Smooth muscle cell (in vitro differentiated cells): Measurements from ENCODE around the gene DEPDC1. TPM values are rescaled to one million over a fixed set of nuclear protein-coding genes. Genes with fewer than 3 reads are reported as not detected.

Experiments
- DNase-seq: peaks from one replicate; lab custom pipeline; 2025; ENCODE audit not compliant: unreplicated experiment; lab: John Stamatoyannopoulos, UW
- H2AFZ ChIP-seq: fragments of 200-600 bp; sonication (generic); 2 replicates; pipeline ENCODE4 v1.6.0; 2016; ENCODE audit warnings: antibody characterized with exemption, low read depth, mild to moderate bottlenecking
- H3F3A ChIP-seq: fragments of 200-600 bp; sonication (generic); 2 replicates; pipeline ENCODE4 v1.6.0; 2017; ENCODE audit warnings: antibody characterized with exemption, low read depth
- H3K27ac ChIP-seq: fragments of 200-600 bp; sonication (generic); 2 replicates; pipeline ENCODE4 v1.5.1; 2016; ENCODE audit warnings: low read depth, mild to moderate bottlenecking
- H3K27me3 ChIP-seq: fragments of 200-600 bp; sonication (generic); 2 replicates; pipeline ENCODE4 v1.6.1; 2016; ENCODE audit warnings: low read depth, mild to moderate bottlenecking
- H3K36me3 ChIP-seq: fragments of 200-600 bp; sonication (generic); 2 replicates; pipeline ENCODE4 v1.5.1; 2016; ENCODE audit warnings: low read depth
- H3K4me1 ChIP-seq: fragments of 200-600 bp; sonication (generic); 2 replicates; pipeline ENCODE4 v1.5.1; 2016; ENCODE audit warnings: low read depth
- H3K4me2 ChIP-seq: fragments of 200-600 bp; sonication (generic); 2 replicates; pipeline ENCODE4 v1.6.0; 2016; ENCODE audit warnings: mild to moderate bottlenecking
- H3K4me3 ChIP-seq: fragments of 200-600 bp; sonication (generic); 2 replicates; pipeline ENCODE4 v1.5.1; 2016; ENCODE audit warnings: mild to moderate bottlenecking
- H3K79me2 ChIP-seq: fragments of 200-600 bp; sonication (generic); 2 replicates; pipeline ENCODE4 v1.6.0; 2016; ENCODE audit warnings: low read depth, mild to moderate bottlenecking
- H3K9ac ChIP-seq: fragments of 200-600 bp; sonication (generic); 2 replicates; pipeline ENCODE4 v1.6.0; 2016; ENCODE audit warnings: low read depth
- H3K9me3 ChIP-seq: fragments of 200-600 bp; sonication (generic); replicated peaks from 2 replicates; pipeline ENCODE4 v1.5.1; 2016; ENCODE audit warnings: low read depth
- H4K20me1 ChIP-seq: fragments of 200-600 bp; sonication (generic); 2 replicates; pipeline ENCODE4 v1.6.0; 2016; ENCODE audit warnings: low read depth
- WGBS: methylation state at CpG from one replicate; pipeline ENCODE4 v1.1.7; 2016; ENCODE audit warnings: low lambda C conversion rate; 5-methylcytosine and 5-hydroxymethylcytosine counted together
- polyA plus RNA-seq: library from polyadenylated mRNA; unstranded; fragments of >200 nt; fragmentation: Nextera tagmentation; extraction: Ambion mirVana; gene quantifications from 2 replicates; pipeline ENCODE4 v1.2.1, GENCODE V29; 2016
- total RNA-seq: library from RNA; depleted of rRNA; stranded (reverse); fragments of >200 nt; gene quantifications from 2 replicates; pipeline ENCODE4 v1.2.3, GENCODE V29; 2014
- TF ChIP-seq, protein P1 (sequence below): fragments of 200-600 bp; sonication (generic); IDR thresholded peaks from 2 replicates; pipeline ENCODE4 v1.5.1; 2017; ENCODE audit warnings: borderline replicate concordance, mild to moderate bottlenecking, antibody characterized with exemption; ENCODE audit not compliant: insufficient read depth, poor library complexity, severe bottlenecking

Gene DEPDC1
- total and polyA plus RNA-seq, 2 experiments from 2014 or later, result 6.3 to 11.1 TPM

DNA sequence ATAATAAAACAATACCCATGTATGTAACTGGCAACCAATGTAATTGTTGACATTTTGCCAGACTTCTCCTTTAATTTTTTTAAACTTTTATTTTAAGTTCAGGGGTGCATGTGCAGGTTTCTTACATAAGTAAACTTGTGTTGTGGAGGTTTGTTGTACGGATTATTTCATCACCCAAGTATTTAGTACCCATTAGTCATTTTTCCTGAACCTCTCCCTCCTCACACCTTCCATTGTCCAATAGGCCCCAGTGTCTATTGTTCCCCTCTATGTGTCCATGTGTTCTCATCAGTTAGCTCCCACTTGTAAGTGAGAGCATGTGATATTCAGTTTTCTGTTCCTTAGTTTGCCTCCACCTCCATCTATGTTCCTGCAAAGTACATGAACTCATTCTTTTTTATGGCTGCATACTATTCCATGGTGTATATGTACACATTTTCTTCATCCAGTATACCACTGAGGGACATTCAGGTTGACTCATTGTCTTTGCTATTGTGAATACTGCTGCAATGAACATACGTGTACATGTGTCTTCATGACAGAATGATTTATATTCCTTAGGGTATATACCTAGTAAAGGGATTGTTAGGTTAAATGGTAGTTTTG is 6.7 kb downstream of the DEPDC1 start:
- H2AFZ ChIP-seq, result no peak overlapping the region
- H3K36me3 ChIP-seq, result no peaks in the 10 kb centered on the region
- no peaks in the 10 kb centered on the region for H4K20me1 ChIP-seq
- H3K79me2 ChIP-seq, result peaks cover 4% of the 10 kb centered on the region
- no peaks in the 10 kb centered on the region for H3K27me3 ChIP-seq
- H3K27ac ChIP-seq, result no peak overlapping the region
- 100% methylated on average over 2 of the region's 2 CpGs for WGBS
- no peaks in the 10 kb centered on the region for H3F3A ChIP-seq
- H3K4me1 ChIP-seq, result peaks cover 4% of the 10 kb centered on the region
- no peaks in the 10 kb centered on the region for H3K9me3 ChIP-seq
- TF ChIP-seq, protein P1, sequence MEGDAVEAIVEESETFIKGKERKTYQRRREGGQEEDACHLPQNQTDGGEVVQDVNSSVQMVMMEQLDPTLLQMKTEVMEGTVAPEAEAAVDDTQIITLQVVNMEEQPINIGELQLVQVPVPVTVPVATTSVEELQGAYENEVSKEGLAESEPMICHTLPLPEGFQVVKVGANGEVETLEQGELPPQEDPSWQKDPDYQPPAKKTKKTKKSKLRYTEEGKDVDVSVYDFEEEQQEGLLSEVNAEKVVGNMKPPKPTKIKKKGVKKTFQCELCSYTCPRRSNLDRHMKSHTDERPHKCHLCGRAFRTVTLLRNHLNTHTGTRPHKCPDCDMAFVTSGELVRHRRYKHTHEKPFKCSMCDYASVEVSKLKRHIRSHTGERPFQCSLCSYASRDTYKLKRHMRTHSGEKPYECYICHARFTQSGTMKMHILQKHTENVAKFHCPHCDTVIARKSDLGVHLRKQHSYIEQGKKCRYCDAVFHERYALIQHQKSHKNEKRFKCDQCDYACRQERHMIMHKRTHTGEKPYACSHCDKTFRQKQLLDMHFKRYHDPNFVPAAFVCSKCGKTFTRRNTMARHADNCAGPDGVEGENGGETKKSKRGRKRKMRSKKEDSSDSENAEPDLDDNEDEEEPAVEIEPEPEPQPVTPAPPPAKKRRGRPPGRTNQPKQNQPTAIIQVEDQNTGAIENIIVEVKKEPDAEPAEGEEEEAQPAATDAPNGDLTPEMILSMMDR, result no peak
- DNase-seq, result no peak
- no peak overlapping the region for H3K4me2 ChIP-seq
- H3K4me3 ChIP-seq, result no peak overlapping the region
- H3K9ac ChIP-seq, result no peak overlapping the region

DNA sequence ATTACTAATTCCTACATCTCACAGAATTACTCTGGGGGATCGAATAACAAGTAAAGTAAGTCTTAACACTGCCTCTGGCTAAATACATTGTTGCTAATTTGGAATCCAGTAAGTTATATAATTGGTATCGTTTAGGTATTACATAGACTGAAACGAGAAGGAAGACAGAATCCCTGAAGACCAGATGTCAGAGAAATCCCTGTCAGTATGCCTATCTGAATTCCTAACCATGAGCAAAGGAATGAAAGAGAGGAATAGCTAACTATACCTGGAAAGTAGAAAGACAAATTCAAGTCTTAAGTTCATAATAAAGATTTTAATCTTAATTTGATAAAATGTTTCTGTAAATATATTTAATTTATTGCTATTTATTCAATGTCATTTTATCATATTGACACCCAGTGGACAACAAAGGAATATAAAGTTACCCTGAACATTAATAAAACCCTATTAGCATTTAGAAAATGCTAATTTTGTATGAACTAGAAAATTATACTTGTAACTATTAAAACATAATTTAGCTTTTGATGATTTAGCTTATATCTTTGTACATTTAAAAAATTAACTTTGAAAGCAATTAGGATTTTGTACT is 11.4 kb downstream of the DEPDC1 start:
- Histone ChIP-seq H3K27ac (no peak overlapping the region), H3K9me3 (no peaks in the 10 kb centered on the region), H3K79me2 (no peaks in the 10 kb centered on the region), H3K4me3 (no peak overlapping the region), H3K9ac (no peak overlapping the region), H3K4me2 (no peak overlapping the region), H3F3A (no peaks in the 10 kb centered on the region), H4K20me1 (no peaks in the 10 kb centered on the region), H3K4me1 (no peaks in the 10 kb centered on the region), H3K36me3 (no peaks in the 10 kb centered on the region), H3K27me3 (no peaks in the 10 kb centered on the region), H2AFZ (no peak overlapping the region)
- TF ChIP-seq, protein P1, result no peak
- no peak for DNase-seq
- WGBS, result 60% methylated on average over 3 of the region's 3 CpGs

DNA sequence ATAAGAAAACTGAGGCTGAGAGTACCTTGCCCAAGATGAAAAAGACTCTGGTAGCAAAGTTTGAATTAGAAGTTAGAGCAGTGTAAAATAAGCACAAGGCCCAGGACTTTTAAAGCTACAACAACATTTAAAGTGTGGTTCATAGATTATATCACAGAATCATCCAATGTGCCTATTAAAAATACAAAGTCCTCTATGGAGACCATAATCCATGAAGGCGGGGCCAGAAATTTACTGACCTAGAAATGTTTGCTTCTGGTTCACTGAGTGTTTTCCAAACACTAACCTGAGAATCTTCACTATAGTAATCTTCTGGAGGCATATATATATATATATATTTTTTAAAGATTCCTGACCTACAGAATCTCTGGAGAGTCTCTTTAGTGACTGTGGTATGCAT is 12.3 kb downstream of the DEPDC1 start:
- Histone ChIP-seq H4K20me1 (no peaks in the 10 kb centered on the region), H3K27me3 (no peaks in the 10 kb centered on the region), H3K4me2 (no peak overlapping the region), H3K27ac (no peak overlapping the region), H3K9ac (no peak overlapping the region), H3K4me1 (no peaks in the 10 kb centered on the region), H3K79me2 (no peaks in the 10 kb centered on the region), H3F3A (no peaks in the 10 kb centered on the region), H3K9me3 (no peaks in the 10 kb centered on the region), H3K4me3 (no peak overlapping the region), H2AFZ (no peak overlapping the region), H3K36me3 (no peaks in the 10 kb centered on the region)
- WGBS, result 100% methylated on average over 1 of the region's 1 CpG
- TF ChIP-seq, protein P1, result no peak
- no peak for DNase-seq

DNA sequence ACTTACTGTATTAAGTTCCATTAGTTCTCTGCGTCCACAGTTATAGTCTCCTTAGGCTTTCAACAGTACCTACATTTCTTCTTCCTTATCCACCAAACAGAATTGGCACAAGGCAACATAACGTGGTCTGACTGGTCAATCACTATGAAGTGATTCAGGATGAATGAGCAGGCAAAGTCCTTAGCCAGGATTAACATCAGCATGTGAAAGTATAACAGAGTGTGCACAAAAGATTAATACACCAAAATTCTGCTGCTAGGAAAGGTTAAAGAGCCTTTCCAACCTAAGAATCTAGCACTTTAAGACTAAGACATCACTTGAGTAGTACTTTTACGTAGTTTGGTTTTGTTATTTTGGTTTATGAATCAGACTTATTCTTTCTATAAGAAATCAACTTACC is 15.8 kb downstream of the DEPDC1 start:
- no peak overlapping the region for H3K4me2 ChIP-seq
- H3K4me1 ChIP-seq, result no peaks in the 10 kb centered on the region
- WGBS, result 90% methylated on average over 3 of the region's 3 CpGs
- no peak overlapping the region for H2AFZ ChIP-seq
- no peaks in the 10 kb centered on the region for H3K36me3 ChIP-seq
- no peak overlapping the region for H3K9ac ChIP-seq
- H3F3A ChIP-seq, result no peaks in the 10 kb centered on the region
- H3K79me2 ChIP-seq, result no peaks in the 10 kb centered on the region
- no peaks in the 10 kb centered on the region for H4K20me1 ChIP-seq
- no peak for DNase-seq
- H3K9me3 ChIP-seq, result no peaks in the 10 kb centered on the region
- no peak overlapping the region for H3K27ac ChIP-seq
- no peaks in the 10 kb centered on the region for H3K27me3 ChIP-seq
- no peak overlapping the region for H3K4me3 ChIP-seq
- TF ChIP-seq, protein P1, result no peak
